HK-2 (cell line): ENCODE measurements around the gene PRM1.

ENCODE experiments used
- DNase-seq: peaks from one replicate; pipeline ENCODE4 v3.0.0-alpha.2; 2018; ENCODE audit not compliant: unreplicated experiment

PRM1 gene

DNA sequence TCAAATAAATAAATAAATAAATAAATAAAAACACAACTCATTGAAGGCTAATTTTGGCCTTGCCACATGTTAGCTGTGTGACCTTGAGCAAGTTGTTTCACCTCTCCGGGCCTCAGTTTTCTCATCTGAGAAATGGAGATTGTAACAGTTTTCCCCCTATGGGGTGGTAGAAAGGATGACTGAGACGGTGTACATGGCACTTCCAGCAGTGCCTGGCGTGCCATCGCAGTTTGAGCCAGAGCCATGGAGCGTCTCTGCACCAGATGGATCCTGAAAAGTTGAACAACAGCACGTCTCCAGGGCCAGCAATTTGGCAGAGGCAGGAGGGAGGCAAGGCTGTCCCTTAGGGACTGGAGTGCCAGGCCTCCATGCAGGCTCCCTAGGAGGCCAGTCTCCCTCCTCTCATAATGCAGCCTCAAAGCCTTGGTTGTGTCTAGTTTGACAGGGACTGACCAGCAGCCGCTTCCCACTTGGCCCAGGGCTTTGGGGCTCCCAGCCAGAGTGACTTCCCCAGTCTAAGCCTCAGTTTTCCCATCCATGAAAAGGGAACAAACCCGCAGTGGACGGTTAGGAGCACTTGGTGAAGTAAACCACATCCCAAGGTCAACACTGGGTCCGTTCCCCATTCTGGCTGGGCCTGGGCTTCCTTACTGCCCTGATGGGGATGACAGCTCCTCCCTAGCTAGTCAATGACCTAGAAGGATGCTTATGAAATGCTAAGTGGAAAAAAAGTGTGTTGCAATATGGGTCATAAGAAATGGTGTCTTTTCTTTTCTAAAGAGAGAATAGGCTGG lies 44.5 kb downstream of the PRM1 start:
- no peak for DNase-seq

DNA sequence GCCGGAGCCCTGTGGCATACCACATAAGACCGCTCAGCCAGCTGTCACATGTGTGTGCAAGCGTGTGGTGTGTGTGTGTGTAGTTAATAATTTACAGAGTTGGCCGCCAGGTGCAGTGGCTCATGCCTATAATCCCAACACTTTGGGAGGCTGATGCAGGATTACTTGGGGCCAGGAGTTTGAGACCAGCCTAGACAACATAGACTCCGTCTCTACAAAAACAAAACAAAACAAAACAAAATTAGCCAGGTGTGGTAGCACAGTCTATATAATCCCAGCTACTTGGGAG lies 45.5 kb downstream of the PRM1 start:
- no peak for DNase-seq

DNA sequence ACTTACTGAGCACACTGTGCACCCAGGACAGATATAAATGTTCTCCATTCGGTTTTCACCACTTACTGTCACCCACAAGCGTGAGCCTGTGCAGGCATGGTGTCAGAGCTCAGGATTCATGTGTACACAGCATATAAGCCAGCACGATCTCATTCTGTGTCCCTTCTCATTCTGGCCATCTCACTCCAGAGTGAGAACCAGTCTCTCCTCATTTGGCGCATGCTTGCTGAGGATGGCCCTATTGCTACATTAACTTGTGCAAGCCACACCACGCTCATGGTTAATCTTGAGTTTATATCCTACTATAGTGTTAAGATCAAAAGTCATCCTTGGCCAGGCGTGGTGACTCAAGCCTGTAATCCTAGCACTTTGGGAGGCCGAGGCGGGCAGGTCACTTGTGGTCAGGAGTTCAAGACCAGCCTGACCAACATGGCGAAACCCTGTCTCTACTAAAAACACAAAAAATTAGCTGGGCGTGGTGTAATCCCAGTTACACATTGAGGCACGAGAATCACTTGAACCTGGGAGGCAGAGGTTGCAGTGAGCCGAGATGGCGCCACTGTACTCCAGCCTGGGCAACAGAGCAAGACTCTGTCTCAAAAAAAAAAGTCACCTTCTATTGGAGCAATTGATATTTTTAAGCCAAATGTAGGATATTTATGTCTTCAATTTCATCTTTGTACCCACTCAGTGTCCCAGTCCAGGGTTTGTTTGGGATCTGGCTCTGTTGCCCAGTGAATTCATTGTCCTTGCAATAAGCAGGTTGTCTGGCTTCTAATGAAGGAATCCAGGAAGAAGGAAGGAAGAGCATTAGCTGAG lies 46.0 kb downstream of the PRM1 start:
- no peak for DNase-seq

DNA sequence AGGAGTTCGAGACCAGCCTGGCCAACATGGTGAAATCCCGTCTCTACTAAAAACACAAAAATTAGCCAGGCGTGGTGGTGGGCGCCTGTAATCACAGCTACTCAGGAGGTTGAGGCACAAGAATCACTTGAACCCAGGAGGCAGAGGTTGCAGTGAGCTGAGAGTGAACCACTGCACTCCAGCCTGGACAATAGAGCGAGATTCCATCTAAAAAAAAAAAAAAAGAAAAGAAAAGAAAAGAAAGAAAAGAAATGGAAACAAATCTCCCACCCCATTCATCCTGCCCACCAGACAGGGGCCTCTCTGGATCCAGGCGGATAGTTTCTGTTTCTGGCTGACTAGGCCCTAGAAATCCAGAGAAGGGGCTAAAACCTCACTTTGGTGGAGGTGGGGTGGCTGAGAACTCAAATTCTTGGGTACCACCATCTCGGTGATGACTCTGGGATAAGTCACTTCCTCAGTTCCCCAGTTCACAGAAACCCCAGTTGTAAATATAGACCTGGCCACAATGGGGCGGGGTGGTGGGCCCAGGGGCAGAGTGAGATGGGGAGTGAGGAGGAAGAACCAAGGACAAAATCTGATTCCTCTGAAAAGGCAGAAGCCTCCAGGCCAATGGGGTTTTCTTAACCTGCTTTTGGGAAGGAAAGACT lies 47.3 kb downstream of the PRM1 start:
- DNase-seq, result no peak

DNA sequence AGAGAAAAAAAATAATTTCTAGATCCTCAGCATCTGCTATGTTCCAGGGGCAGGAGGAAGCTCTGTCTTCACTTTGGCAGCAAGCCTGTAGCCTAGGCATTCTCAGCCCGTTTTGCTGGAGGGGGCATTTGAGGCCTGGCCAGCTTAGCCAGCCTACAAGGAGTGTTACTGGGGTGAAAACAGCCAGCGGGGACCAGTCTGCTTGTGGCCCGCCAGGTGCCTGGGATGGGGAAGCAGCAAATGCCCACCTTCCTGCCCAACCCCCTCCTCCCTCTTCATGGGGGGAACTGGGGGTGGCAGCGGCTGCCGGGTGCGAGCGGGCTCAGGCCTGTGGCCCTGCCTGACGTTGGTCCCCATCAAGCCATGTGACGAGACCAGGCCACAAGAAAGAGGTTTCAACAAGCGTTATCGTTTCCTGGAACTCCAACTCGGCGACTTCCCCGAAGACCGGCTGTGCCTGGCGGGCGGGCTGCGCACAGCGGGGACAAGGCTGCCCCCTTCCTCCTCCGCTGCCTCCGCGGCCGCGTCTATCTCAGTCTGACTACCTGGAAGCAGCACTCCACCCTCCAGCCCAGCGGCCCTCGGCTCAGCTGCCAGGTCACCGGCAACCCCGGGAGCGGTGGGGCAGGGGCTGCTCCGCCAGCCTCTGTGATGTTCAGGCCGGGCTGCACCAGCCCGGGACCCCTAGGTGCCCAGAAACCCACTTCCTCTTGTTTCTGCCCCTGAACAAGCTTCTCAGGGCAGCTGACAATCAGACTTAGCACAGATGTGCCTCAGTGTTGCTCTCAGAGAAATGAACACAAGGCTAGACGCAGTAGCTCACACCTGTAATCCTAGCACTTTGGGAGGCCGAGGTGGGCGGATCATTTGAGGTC lies 48.0 kb downstream of the PRM1 start:
- no peak for DNase-seq

DNA sequence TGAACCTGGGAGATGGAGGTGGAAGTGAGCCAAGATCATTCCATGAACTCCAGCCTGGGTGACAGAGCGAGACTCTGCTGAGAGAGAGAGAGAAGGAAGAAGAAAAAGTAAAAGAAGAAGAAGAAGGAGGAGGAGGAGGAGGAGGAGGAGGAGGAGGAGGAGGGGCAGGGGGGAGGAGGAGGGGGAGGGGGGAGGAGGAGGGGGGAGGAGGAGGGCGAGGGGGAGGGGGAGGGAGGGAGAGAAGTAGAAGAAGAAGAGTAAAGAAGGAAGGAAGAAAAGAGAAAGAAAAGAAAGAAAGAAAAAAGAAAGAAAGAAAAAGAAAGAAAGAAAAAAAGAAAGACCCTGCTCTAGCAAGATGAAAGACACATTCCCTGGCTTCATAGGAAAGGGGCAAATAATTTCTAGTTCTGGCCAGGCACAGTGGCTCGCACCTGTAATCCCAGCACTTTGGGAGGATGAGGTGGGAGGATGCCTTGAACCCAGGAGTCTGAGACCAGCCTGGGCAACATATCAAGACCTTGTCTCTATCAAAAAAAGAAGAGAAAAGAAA lies 48.8 kb downstream of the PRM1 start:
- DNase-seq, result no peak

DNA sequence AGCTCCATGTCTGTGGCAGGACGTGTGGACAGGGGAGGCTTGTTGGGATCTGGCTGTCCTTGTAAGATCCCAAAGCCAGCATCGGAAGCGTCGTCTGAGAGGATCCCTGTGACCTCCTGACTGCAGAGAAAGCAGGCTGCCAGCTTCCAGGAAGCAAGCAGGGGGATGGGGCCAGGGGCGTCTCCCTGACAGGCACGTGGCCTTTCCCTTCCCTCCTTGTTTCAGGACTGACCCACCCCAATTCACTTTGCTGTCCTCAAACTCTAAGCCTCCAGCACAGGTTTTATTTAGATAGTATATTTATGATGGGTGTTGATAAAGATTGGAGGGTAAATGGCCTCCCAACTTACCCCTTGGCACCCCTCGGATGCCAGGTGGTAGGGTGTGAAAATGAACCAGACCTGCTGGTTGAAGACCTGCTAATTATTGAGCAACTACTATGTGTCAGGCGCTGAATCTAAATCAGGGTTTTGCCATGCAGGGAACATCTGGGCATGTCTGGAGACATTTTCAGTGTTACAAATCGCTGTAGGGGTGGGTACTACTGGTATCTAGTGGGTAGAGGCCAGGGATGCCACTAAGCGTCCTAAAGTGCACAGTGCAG lies 49.7 kb downstream of the PRM1 start:
- no peak for DNase-seq
